PC-9 (cell line): ENCODE measurements around the gene MBNL1.

Source experiments
- CTCF ChIP-seq: fragments of 200-600 bp; sonication (generic); conservative IDR thresholded peaks from 2 replicates; pipeline ENCODE4 v1.6.1; 2017; ENCODE audit warnings: mixed run types, antibody characterized with exemption, mild to moderate bottlenecking, moderate library complexity
- EZH2 ChIP-seq: fragments of 200-600 bp; sonication (generic); IDR thresholded peaks from 2 replicates; pipeline ENCODE4 v1.8.0; 2017; ENCODE audit warnings: antibody characterized with exemption, low read depth

- TF ChIP-seq CTCF (no peak), EZH2 (no peak)
Observed at GRCh38 chr3:152295806-152296205, 27.1 kb downstream of the MBNL1 start.
